GM13977 (cell line): Measurements from ENCODE around the gene SLCO2B1.

Experiments
- DNase-seq: peaks from one replicate; pipeline ENCODE4 v3.0.0; 2012; ENCODE audit warnings: low spot score
- in situ Hi-C: fragments of 300-500 bp; cut with MboI; formaldehyde crosslinking; loops from one replicate; pipeline ENCODE4 v1.12.0; 2022; ENCODE audit warnings: low sequenced_read_pairs, low pct_unique_long_range_greater_than_20kb, mixed read lengths, inconsistent platforms; ENCODE audit not compliant: unreplicated experiment
- TF ChIP-seq, protein P1 (sequence below): IDR thresholded peaks from 2 replicates; pipeline ENCODE4 v1.5.1; 2012; ENCODE audit warnings: mild to moderate bottlenecking, control low read depth; ENCODE audit not compliant: insufficient read depth; ENCODE audit errors: extremely low read depth, missing control alignments

The SLCO2B1 gene

GRCh38 chr11:75189108-75189507, 38.2 kb downstream of the SLCO2B1 start:
- in situ Hi-C loops, result no loop called here
- no peak for DNase-seq
- TF ChIP-seq, protein P1, sequence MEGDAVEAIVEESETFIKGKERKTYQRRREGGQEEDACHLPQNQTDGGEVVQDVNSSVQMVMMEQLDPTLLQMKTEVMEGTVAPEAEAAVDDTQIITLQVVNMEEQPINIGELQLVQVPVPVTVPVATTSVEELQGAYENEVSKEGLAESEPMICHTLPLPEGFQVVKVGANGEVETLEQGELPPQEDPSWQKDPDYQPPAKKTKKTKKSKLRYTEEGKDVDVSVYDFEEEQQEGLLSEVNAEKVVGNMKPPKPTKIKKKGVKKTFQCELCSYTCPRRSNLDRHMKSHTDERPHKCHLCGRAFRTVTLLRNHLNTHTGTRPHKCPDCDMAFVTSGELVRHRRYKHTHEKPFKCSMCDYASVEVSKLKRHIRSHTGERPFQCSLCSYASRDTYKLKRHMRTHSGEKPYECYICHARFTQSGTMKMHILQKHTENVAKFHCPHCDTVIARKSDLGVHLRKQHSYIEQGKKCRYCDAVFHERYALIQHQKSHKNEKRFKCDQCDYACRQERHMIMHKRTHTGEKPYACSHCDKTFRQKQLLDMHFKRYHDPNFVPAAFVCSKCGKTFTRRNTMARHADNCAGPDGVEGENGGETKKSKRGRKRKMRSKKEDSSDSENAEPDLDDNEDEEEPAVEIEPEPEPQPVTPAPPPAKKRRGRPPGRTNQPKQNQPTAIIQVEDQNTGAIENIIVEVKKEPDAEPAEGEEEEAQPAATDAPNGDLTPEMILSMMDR, result no peak

- TF ChIP-seq, protein P1, result no peak
- in situ Hi-C loops, result no loop called here
- no peak for DNase-seq
Observed at GRCh38 chr11:75189911-75190310, 39.0 kb downstream of the SLCO2B1 start.

DNA sequence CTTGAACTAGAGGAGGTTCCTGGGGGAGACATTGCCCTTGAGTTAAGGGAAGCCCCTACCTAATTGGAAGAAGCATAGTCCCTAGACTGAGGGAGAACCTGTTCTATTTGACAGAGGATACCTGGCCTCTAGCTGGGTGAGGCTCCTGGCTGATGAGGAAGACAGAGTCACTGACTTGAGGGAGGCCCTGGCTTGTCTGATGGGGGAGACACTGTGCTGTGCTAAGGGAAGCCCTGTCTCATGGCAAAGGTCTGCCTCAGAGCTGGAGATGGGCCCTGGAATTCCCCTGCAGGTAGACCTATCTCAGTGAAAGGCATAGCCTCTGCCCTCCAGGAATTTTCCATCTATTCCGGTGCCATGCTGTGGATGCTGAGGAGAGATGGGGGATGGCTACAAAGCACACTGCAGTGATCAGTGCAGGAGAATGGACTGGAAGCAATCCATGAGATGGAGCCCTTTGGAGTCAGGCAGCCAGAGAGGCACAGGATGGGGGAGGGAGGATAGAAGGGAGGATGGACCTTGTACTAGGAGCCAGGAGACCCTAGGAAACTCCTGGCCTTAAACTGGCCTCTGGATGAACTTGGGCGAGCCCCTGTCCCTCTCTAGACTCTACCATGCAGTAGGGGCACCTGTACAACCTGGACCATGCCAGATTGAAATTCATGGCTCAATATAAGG, 39.9 kb downstream of the SLCO2B1 start:
- TF ChIP-seq, protein P1, result no peak
- in situ Hi-C loops, result no loop called here
- DNase-seq, result no peak

- in situ Hi-C loops, result no loop called here
- DNase-seq, result no peak
- TF ChIP-seq, protein P1, result no peak
Observed at GRCh38 chr11:75191330-75191717, 40.4 kb downstream of the SLCO2B1 start.

- DNase-seq, result no peak
- in situ Hi-C loops, result no loop called here
- TF ChIP-seq, protein P1, result no peak
Observed at GRCh38 chr11:75193271-75193670, 42.4 kb downstream of the SLCO2B1 start.

DNA sequence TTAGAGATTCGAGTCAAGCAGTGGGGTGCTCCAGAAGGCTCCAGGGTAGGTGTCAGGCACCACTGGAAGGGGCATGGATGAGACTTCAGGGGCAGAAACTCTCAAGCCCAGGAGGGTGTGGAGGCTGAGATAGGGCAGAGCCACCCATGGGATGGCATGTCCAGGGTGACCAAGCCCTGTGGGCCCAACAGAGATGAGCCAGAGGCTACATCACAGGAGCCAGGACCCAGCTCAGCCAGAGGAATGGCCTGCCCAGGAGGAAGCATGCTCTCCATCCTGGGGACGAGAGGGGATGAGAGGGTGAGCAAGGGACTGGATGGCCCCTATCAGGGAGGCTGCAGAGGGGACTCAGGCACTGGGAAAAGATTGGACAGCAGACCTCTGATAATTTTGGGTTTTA, 42.8 kb downstream of the SLCO2B1 start:
- DNase-seq, result no peak
- TF ChIP-seq, protein P1, result no peak
- in situ Hi-C loops, result no loop called here
